Measurements from ENCODE around the gene AOPEP. TPM values are rescaled to one million over a fixed set of nuclear protein-coding genes. Genes with fewer than 3 reads are reported as not detected.

Gene AOPEP
- polyA plus RNA-seq, 1 donor from 2014 or later, result 10.0 TPM

DNA sequence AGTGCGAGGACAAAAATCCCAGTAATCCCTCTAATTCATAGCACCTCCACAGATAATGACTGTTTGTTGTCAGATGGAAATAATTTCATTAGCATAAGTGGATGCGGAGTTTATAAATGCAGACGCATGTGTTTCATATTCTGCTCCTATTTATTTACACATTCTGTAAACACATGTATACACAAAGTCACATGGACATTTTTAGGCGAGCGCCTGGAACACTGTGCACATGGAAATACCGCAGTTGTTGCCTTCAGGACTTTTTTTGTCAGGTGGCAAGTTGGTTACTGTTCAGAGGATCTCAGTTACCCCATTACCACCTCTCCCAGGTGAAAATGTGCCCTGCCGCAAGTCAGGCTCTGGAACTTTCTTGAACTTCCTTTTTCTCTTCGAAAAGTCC lies 46.9 kb upstream of the AOPEP start:
- no peak overlapping the region for H3K9ac ChIP-seq (ENCODE audit: low read length)
- H3F3A ChIP-seq (ENCODE audit: insufficient read depth, low read length, poor library complexity, severe bottlenecking), result no peaks in the 10 kb centered on the region
- H3K9me3 ChIP-seq (ENCODE audit: low read length), result no peaks in the 10 kb centered on the region
- no peak overlapping the region for H2AFZ ChIP-seq (ENCODE audit: low read depth, low read length)
- no peak overlapping the region for H3K4me3 ChIP-seq (ENCODE audit: low read length)
- no peaks in the 10 kb centered on the region for H3K9me2 ChIP-seq (ENCODE audit: insufficient read depth, low read length)
- H3K4me2 ChIP-seq (ENCODE audit: low read length), result no peak overlapping the region
- TF ChIP-seq RAD21 (conservative IDR thresholded peaks at IDR 0.05), result no peak
- no peak for TF ChIP-seq EZH2 (IDR thresholded peaks at IDR 0.05; ENCODE audit: borderline replicate concordance, insufficient read depth, low read length, poor library complexity, severe bottlenecking)
- no peak for TF ChIP-seq EP300 (conservative IDR thresholded peaks at IDR 0.05; ENCODE audit: poor library complexity, severe bottlenecking)
- TF ChIP-seq, protein P1, sequence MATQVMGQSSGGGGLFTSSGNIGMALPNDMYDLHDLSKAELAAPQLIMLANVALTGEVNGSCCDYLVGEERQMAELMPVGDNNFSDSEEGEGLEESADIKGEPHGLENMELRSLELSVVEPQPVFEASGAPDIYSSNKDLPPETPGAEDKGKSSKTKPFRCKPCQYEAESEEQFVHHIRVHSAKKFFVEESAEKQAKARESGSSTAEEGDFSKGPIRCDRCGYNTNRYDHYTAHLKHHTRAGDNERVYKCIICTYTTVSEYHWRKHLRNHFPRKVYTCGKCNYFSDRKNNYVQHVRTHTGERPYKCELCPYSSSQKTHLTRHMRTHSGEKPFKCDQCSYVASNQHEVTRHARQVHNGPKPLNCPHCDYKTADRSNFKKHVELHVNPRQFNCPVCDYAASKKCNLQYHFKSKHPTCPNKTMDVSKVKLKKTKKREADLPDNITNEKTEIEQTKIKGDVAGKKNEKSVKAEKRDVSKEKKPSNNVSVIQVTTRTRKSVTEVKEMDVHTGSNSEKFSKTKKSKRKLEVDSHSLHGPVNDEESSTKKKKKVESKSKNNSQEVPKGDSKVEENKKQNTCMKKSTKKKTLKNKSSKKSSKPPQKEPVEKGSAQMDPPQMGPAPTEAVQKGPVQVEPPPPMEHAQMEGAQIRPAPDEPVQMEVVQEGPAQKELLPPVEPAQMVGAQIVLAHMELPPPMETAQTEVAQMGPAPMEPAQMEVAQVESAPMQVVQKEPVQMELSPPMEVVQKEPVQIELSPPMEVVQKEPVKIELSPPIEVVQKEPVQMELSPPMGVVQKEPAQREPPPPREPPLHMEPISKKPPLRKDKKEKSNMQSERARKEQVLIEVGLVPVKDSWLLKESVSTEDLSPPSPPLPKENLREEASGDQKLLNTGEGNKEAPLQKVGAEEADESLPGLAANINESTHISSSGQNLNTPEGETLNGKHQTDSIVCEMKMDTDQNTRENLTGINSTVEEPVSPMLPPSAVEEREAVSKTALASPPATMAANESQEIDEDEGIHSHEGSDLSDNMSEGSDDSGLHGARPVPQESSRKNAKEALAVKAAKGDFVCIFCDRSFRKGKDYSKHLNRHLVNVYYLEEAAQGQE (IDR thresholded peaks at IDR 0.05; ENCODE audit: borderline replicate concordance), result no peak
- TF ChIP-seq, protein P2, sequence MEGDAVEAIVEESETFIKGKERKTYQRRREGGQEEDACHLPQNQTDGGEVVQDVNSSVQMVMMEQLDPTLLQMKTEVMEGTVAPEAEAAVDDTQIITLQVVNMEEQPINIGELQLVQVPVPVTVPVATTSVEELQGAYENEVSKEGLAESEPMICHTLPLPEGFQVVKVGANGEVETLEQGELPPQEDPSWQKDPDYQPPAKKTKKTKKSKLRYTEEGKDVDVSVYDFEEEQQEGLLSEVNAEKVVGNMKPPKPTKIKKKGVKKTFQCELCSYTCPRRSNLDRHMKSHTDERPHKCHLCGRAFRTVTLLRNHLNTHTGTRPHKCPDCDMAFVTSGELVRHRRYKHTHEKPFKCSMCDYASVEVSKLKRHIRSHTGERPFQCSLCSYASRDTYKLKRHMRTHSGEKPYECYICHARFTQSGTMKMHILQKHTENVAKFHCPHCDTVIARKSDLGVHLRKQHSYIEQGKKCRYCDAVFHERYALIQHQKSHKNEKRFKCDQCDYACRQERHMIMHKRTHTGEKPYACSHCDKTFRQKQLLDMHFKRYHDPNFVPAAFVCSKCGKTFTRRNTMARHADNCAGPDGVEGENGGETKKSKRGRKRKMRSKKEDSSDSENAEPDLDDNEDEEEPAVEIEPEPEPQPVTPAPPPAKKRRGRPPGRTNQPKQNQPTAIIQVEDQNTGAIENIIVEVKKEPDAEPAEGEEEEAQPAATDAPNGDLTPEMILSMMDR (IDR thresholded peaks at IDR 0.05; ENCODE audit: poor library complexity, severe bottlenecking), result no peak
- TF ChIP-seq POLR2AphosphoS5 (IDR thresholded peaks at IDR 0.05), result no peak
- TF ChIP-seq SMC3 (conservative IDR thresholded peaks at IDR 0.05; ENCODE audit: poor library complexity), result no peak
- TF ChIP-seq MXI1 (conservative IDR thresholded peaks at IDR 0.05; ENCODE audit: poor library complexity, severe bottlenecking), result no peak
- TF ChIP-seq TAF1 (IDR thresholded peaks at IDR 0.05; ENCODE audit: low read depth), result no peak
- no peaks in the 10 kb centered on the region for H4K20me1 ChIP-seq (ENCODE audit: insufficient read depth)
- H3K27me3 ChIP-seq (ENCODE audit: insufficient read depth, low read depth, low read length), result no peaks in the 10 kb centered on the region
- no peaks in the 10 kb centered on the region for H3K79me2 ChIP-seq (replicated peaks; ENCODE audit: insufficient read depth, low read length)
- H3K36me3 ChIP-seq (ENCODE audit: insufficient read depth, low read length), result no peaks in the 10 kb centered on the region
- no peak overlapping the region for H3K27ac ChIP-seq (ENCODE audit: low read length)

DNA sequence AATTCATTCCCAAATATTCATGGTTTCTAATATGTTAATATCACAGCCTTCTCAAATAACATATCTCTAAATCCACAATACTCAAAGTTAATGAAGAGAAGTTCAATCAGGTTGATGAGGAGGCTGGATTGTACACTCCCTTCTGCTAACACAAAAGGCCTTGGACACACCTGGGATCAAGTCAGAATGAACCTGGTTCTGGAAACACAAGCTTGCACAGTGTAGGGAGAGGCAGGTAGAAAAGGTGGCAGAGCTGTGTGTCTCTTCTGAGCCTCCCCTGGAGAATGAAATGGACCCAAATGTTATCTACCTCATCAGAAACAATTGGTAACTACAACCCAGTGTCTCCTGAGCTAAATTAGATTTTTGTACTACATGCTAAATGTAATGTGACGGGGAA lies 46.5 kb upstream of the AOPEP start:
- Histone ChIP-seq H3K27me3 (ENCODE audit: insufficient read depth, low read depth, low read length) (no peaks in the 10 kb centered on the region), H3F3A (ENCODE audit: insufficient read depth, low read length, poor library complexity, severe bottlenecking) (no peaks in the 10 kb centered on the region), H3K9me2 (ENCODE audit: insufficient read depth, low read length) (no peaks in the 10 kb centered on the region), H3K79me2 (replicated peaks; ENCODE audit: insufficient read depth, low read length) (no peaks in the 10 kb centered on the region), H3K27ac (ENCODE audit: low read length) (no peak overlapping the region), H3K4me3 (ENCODE audit: low read length) (no peak overlapping the region), H2AFZ (ENCODE audit: low read depth, low read length) (no peak overlapping the region), H3K4me2 (ENCODE audit: low read length) (no peak overlapping the region), H4K20me1 (ENCODE audit: insufficient read depth) (no peaks in the 10 kb centered on the region), H3K36me3 (ENCODE audit: insufficient read depth, low read length) (no peaks in the 10 kb centered on the region), H3K9me3 (ENCODE audit: low read length) (no peaks in the 10 kb centered on the region), H3K9ac (ENCODE audit: low read length) (no peak overlapping the region)
- no peak for TF ChIP-seq EP300 (conservative IDR thresholded peaks at IDR 0.05; ENCODE audit: poor library complexity, severe bottlenecking)
- TF ChIP-seq SMC3 (conservative IDR thresholded peaks at IDR 0.05; ENCODE audit: poor library complexity), result no peak
- no peak for TF ChIP-seq EZH2 (IDR thresholded peaks at IDR 0.05; ENCODE audit: borderline replicate concordance, insufficient read depth, low read length, poor library complexity, severe bottlenecking)
- TF ChIP-seq POLR2AphosphoS5 (IDR thresholded peaks at IDR 0.05), result no peak
- TF ChIP-seq, protein P2 (IDR thresholded peaks at IDR 0.05; ENCODE audit: poor library complexity, severe bottlenecking), result no peak
- TF ChIP-seq RAD21 (conservative IDR thresholded peaks at IDR 0.05), result no peak
- no peak for TF ChIP-seq TAF1 (IDR thresholded peaks at IDR 0.05; ENCODE audit: low read depth)
- TF ChIP-seq, protein P1 (IDR thresholded peaks at IDR 0.05; ENCODE audit: borderline replicate concordance), result no peak
- no peak for TF ChIP-seq MXI1 (conservative IDR thresholded peaks at IDR 0.05; ENCODE audit: poor library complexity, severe bottlenecking)
